GM19025 (cell line): ENCODE results near the gene FBXW2.
A peak's percentile ranks its signal among the peaks of the same experiment; 100 is the strongest.
"Not testable (repeated sequence)": the region's sequence is repeated elsewhere in the genome, so short reads cannot be mapped to it uniquely, and the experiment has no call there.

Experiments used
- ATAC-seq: cut with Tn5 transposase; IDR thresholded peaks from one replicate; pipeline ENCODE4 v1.9.1; 2021; ENCODE audit warnings: mild to moderate bottlenecking, low read depth, moderate library complexity; ENCODE audit not compliant: unreplicated experiment

FBXW2 gene

GRCh38 chr9:120750421-120750820 lies 42.8 kb downstream of the FBXW2 start:
- ATAC-seq, result no peak

DNA sequence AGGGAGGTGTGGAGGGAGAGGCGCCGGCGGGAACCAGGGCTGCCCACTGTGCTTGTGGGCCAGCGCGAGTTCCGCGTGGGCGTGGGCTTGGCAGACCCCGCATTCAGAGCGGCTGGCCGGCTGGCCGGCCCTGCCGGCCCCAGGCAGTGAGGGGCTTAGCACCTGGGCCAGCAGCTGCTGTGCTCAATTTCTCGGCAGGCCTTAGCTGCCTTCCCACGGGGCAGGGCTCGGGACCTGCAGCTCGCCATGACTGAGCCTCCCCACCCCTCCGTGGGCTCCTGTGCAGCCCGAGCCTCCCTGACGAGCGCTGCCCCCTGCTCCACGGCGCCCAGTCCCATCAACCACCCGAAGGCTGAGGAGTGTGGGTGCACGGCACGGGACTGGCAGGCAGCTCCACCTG lies 46.9 kb downstream of the FBXW2 start:
- not testable (repeated sequence) for ATAC-seq

DNA sequence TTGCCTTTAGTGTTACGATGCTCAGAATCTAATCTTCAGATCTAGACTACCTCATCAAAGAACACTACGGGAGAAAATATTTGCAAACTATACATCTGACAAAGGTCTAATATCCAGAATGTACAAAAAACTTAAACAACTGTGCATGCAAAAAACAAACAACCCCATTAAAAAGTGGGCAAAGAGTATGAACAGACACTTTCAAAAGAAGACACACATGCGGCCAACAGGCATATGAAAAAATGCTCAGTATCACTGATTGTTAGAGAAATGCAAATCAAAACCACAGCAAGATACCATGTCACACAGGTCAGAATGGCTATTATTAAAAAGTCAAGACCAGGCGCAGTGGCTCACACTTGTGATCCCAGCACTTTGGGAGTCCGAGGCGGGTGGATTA lies 47.9 kb downstream of the FBXW2 start:
- ATAC-seq, result no peak

DNA sequence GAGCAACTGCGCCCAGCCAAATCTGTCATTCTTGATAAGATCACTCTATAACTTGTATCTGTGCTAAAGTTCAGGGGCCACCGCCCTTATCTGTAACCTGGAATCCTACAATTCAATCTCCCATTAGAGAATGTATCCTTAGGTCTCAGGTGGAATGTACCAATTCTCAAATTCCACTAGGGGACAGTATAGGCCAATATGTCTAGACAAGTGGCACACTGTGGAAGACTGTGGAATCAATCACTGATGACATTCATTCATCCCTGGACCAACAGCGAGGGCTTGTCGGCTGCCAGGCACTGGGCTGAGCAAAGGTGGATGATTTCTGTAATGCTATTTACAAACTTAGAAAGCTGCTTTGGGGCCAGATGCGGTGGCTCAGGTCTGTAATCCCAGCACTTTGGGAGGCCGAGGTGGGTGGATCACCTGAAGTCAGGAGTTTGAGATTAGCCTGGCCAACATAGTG lies 50.2 kb downstream of the FBXW2 start:
- no peak for ATAC-seq

- ATAC-seq, result no peak
These were observed 51.5 kb downstream of the FBXW2 start for GRCh38 chr9:120741701-120742100.

DNA sequence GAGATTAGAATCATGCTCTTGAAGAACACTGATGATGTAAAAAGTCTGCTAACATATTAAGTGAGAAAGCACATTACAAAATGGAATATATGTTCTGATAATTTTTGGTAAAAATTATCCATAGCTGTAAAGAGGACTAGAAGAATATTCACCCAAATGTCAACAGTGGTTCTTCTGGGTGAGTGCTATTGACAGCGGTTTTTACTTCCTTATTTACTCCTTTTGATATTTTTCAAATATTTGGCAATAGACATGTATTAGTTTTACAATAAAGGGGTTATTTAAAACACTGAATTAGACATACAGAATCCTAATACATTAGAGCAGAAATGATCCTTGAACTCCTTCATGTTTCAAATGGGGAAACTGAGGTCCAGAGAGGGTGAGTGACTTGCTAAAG lies 52.0 kb downstream of the FBXW2 start:
- no peak for ATAC-seq

GRCh38 chr9:120740132-120740531 lies 53.1 kb downstream of the FBXW2 start:
- no peak for ATAC-seq

DNA sequence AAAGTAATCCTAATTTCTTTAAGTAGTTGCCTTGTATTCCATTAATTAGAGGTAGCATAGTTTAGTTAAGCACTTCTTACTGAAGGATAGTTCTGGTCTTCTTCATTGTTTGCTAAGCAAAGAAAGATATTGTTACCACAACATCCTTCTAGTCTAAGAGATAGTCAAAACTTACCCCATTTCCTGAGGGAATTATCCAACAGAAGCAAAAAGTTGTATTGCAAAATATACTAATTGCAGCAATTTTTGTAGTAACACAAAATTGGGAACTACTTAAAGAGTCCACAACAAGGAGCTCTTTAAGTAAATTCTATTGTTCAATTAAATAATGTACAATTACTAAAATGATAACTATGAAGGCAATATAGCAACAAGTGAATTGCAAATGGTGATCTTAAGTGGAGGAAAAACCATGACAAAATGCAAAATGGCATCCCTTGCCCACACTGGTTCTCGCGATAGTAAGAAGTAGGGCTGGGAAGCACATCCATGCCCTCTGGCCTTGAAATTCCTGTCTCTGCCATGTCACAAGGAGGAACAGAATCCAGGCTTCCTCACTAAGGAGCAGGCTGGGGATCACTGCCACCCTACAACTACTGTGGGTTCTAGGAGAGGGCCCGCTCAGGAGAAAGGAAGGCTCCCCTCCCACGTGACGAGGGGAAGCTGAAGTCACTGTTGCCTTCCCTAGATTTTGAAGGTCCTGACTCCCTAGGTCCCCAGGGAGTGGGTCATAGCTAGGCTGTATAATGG lies 55.6 kb downstream of the FBXW2 start:
- no peak for ATAC-seq

DNA sequence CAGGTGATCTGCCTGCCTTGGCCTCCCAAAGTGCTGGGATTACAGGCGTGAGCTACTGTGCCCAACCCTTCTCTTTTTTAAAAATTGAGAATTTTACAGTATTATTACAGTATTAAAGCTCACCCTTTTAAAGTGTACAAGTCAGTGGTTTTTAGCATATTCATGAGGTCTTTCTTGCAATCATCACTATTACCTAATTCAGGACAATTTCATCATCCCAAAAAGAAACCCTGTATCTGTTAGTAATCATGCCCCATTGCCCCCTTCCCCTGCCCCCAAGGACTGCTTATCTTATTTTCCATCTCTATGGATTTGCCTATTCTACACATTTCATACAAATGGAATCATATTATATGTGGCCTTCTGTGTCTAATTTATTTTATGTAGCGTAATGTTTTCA lies 56.3 kb downstream of the FBXW2 start:
- ATAC-seq, result no peak

- ATAC-seq, result no peak
These were observed 57.6 kb downstream of the FBXW2 start for GRCh38 chr9:120735415-120736126.

DNA sequence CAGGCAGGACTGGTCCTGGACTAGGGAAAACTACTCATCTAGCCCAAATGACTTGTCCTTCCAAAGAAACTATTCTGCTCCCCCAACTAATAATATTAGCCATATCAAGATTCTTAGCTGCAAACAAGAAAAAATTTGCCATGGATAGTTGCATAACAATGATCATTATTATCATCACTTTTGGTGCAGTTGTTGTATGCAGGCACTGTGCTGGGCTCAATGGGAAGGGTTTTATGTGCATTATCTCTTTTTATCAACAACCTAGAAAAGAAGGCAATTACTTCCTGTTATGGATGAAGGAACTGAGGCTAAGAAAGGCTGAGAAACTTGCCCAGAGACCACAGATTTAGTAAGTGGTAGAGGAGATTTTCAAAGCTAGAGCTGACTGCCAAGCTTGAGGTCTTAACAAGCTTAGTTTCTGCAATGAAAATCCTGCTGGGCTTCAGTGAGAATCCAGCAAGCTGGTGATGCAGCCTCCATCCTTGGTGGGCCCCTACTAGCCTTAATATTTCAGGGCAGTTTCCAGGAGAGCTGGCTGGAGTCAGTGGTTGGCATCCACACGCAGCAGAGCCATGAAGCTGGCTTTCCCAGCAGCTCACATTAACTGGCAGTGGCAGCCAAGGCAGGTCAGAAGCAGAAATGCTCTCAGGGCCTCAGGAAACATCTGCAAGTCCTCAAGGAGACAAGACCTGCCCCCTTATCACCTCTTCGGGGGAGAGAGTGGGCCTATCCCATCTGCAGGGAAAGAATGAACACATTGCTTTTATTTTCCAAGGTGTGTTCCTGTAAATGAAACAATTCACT lies 58.4 kb downstream of the FBXW2 start:
- ATAC-seq, result no peak

DNA sequence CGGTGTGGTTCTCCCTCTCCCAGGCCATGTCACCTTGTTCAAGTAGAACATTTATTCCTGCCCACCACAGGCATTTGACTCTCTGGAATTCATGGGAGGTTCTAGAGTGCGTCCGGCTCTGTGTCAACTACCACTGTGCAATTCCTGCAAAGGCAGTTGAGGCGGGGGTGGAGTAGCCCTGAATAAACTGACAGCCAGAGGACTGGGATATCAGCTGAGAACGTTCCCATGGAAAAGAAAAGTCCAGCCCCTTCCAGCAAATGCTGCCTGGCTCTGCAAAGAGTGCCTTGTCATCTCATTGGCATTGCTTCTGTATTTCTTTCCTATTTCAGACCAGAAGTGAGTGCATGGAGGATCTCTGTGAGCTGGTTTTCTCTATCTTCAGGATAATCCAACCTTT lies 60.0 kb downstream of the FBXW2 start:
- ATAC-seq, result no peak

- no peak for ATAC-seq
These were observed 62.3 kb downstream of the FBXW2 start for GRCh38 chr9:120730654-120731514.

DNA sequence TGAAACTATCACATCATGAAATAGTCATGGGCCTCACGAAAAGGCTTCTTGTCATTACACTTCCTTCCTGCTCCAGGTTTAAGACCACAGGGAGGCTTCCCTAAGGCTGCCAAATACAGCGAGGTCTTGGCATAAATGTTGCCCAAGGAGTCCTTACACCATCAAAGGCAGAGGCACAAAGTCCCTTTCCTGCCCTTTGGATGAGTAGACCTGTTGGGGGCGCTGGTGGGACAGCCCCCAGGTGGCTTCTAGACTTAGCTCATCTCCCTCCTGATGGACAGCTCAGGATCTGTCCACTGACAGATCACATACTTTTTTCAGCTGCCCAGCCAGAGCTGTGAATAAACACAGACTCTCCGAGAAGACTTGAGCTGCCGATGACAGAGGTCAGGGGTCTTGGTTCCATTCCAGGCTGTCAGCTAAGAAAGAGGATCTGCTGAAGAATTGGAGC lies 63.4 kb downstream of the FBXW2 start:
- ATAC-seq, result no peak

GRCh38 chr9:120726484-120726883 lies 66.7 kb downstream of the FBXW2 start:
- peak; percentile 43 for ATAC-seq

- ATAC-seq, result no peak
These were observed 67.3 kb downstream of the FBXW2 start for GRCh38 chr9:120725907-120726306.

- ATAC-seq, result no peak
These were observed 68.3 kb downstream of the FBXW2 start for GRCh38 chr9:120724757-120725400.

DNA sequence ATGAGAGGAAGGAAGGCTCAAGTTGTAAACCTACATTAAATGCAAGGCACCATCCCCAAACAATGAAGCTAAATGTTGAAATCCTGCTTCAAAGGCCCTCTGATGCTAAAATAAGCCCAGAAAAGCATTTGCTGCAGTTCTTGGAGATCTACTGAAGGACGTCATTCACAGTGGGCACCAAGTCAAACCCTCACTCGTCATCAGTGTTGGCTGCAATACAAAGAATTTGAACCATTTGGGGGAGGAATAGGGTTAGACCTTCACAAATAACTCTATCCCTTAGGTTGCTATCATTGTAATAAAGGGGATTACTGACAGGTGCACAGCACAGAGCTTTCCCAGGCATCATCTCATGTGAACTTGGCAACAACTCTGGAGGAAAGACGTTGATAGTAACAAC lies 69.7 kb downstream of the FBXW2 start:
- no peak for ATAC-seq

GRCh38 chr9:120720404-120720803 lies 72.8 kb downstream of the FBXW2 start:
- ATAC-seq, result no peak

DNA sequence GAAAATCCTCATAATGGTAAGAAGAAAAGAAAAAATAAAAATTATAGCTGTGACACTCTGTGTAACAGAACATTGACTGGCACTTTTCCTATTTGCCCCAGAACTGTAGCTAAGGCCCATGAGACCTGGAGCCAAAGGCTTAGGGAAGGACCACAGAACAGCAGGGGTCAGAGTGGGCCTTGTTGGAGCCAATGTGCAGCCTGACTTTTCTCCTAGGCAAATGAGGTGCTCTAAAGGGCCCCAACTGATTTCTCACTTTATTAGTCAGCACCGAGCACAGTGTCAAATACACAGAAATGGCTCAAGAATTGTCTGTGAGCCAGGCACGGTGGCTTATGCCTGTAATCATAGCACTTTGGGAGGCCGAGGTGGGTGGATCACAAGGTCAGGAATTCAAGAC lies 74.9 kb downstream of the FBXW2 start:
- no peak for ATAC-seq
